Measurements from ENCODE around the gene SRM. TPM values are rescaled to one million over a fixed set of nuclear protein-coding genes. Genes with fewer than 3 reads are reported as not detected.

SRM gene
- total and polyA plus RNA-seq, 2 donors (not counting 1 experiment from before 2014, with no cell fraction given): 38.9 to 79.2 TPM

DNA sequence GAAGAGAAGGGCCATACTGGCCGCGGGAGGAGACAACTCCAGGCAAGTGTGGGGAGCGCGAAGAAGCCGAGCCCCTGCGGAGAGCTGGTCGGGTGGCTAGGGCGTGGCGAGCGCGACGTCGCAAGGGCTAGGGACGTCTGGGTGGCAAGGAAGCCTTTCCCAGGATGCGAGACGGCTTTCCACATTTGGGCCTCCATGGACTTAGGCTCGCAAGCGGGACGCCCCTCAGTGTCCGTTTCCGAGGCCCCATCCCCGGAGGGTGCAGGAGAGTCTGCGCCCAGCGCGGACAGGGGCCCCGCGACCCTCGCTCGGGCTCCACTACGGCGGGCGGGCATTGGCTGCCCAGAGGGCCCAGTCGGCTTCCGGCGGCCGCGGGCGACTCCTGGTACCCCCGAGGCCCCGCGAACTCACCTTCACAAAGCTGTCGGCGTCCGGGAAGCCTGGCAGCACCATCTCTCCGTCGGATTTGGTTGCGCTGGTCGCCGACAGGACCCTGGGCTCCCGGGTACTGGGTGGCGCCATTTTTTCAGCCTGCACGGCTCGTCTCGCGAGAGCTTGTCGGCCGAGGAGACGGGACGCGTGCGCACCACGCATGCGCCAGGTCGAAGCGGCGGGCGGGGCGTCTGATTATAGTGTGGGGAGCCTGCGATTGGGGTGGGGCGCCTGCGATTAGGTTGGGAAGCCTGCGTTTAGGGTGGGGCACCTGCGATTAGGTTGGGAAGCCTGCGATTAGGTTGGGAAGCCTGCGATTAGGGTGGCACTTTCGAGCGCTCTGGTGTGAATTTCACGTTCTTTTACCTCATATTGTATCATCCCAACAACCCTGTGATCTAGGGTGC, 39.7 kb upstream of the SRM start, which contains the start of gene EXOSC10:
EXOSC10 (minus strand) TSS at position 560 of the 839 bp plus-strand sequence; CDS start at position 522, 38 bp downstream.
- no peaks in the 10 kb centered on the region for H4K20me1 ChIP-seq (ENCODE audit: control insufficient read depth, insufficient read depth, low read length, poor library complexity, severe bottlenecking)
- ATAC-seq (ENCODE audit: low read depth): peak; percentile 98
- POLR2A ChIA-PET: interaction anchor here (1.4 to 2.1 kb wide), 3 partner anchors 39 to 546 kb away, joined by 5 to 9 read pairs (median 5); partner anchors contain the start of genes SRM and TARDBP
- H3K4me1 ChIP-seq (ENCODE audit: control insufficient read depth in 2 of 2, insufficient read depth in 2 of 2, low read length in 2 of 2): peaks cover 11 to 15% of the 10 kb centered on the region in 2 donors
- peak; percentile 94 for DNase-seq
- peaks cover 23% of the 10 kb centered on the region for H3K79me2 ChIP-seq (ENCODE audit: control insufficient read depth, insufficient read depth, low read length)
- peak within 1 kb of the TSS; percentile 88 for H3K4me2 ChIP-seq (replicated peaks; ENCODE audit: low read depth, low read length, poor library complexity, severe bottlenecking)
- intact Hi-C loops (cut with micrococcal nuclease): loop anchor here (1.0 kb wide), 3 partner anchors 39 to 87 kb away; partner anchors contain the start of genes SRM and TARDBP
- peak within 1 kb of the TSS; percentile 48 to 90 for H3K27ac ChIP-seq (ENCODE audit: low read length in 2 of 2)
- peak within 1 kb of the TSS; percentile 56 to 96 (median 83) for H3K4me3 ChIP-seq (ENCODE audit: control extremely low read depth in 1 of 5, extremely low read depth in 1 of 5, insufficient read depth in 1 of 5, low read depth in 2 of 5, low read length in 4 of 5)
- H3K27ac Mint-ChIP-seq: peak within 1 kb of the TSS; percentile 98
- H3K9me3 ChIP-seq (ENCODE audit: control extremely low read depth in 1 of 3, control insufficient read depth in 2 of 3, insufficient read depth in 1 of 3, low read length in 2 of 3): no peaks in the 10 kb centered on the region
- H3K27me3 Mint-ChIP-seq: no peaks in the 10 kb centered on the region
- H3K27me3 ChIP-seq (replicated peaks in 1 of 4; ENCODE audit: control extremely low read depth in 1 of 4, control insufficient read depth in 3 of 4, insufficient read depth in 4 of 4, low read length in 3 of 4): no peaks in the 10 kb centered on the region
- H3K9me3 Mint-ChIP-seq (ENCODE audit: insufficient read depth): no peaks in the 10 kb centered on the region
- TF ChIP-seq EZH2 (IDR thresholded peaks at IDR 0.05; ENCODE audit: borderline replicate concordance, insufficient read depth, low read depth, low read length, poor library complexity, severe bottlenecking): no peak
- TF ChIP-seq, protein P1, sequence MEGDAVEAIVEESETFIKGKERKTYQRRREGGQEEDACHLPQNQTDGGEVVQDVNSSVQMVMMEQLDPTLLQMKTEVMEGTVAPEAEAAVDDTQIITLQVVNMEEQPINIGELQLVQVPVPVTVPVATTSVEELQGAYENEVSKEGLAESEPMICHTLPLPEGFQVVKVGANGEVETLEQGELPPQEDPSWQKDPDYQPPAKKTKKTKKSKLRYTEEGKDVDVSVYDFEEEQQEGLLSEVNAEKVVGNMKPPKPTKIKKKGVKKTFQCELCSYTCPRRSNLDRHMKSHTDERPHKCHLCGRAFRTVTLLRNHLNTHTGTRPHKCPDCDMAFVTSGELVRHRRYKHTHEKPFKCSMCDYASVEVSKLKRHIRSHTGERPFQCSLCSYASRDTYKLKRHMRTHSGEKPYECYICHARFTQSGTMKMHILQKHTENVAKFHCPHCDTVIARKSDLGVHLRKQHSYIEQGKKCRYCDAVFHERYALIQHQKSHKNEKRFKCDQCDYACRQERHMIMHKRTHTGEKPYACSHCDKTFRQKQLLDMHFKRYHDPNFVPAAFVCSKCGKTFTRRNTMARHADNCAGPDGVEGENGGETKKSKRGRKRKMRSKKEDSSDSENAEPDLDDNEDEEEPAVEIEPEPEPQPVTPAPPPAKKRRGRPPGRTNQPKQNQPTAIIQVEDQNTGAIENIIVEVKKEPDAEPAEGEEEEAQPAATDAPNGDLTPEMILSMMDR (IDR thresholded peaks at IDR 0.05): no peak
- H3K9ac ChIP-seq (ENCODE audit: low read length): peak within 1 kb of the TSS; percentile 99
- H3K4me3 Mint-ChIP-seq: peak within 1 kb of the TSS; percentile 96
- peaks cover 18% of the 10 kb centered on the region for H3K4me1 Mint-ChIP-seq
- WGBS (ENCODE audit: insufficient coverage): under 1% methylated on average over 68 of the region's 78 CpGs
- peak within 1 kb of the TSS; percentile 99 for H2AFZ ChIP-seq (ENCODE audit: insufficient read depth, low read depth, low read length, poor library complexity, severe bottlenecking)
- H3K36me3 ChIP-seq (replicated peaks in 1 of 2; ENCODE audit: control extremely low read depth in 1 of 2, control insufficient read depth in 1 of 2, extremely low read depth in 1 of 2, insufficient read depth in 2 of 2, low read length in 1 of 2): peaks cover 0 to 22% of the 10 kb centered on the region in 2 experiments
- CTCF ChIA-PET: interaction anchor here (0.6 to 2.7 kb wide), 4 partner anchors 37 to 91 kb away, joined by 3 to 26 read pairs (median 4); partner anchors contain the start of gene SRM
